Sigmoid colon (tissue), 7 donors: ENCODE measurements around the gene EDC4. TPM values are rescaled to one million over a fixed set of nuclear protein-coding genes. Genes with fewer than 3 reads are reported as not detected.

Experiments used
- DNase-seq: peaks from one replicate; pipeline ENCODE4 v3.0.0-alpha.2; 2019
- H3K27ac ChIP-seq, 4 donors: fragments of 200-600 bp; sonication (generic); one replicate each; pipeline ENCODE4 v1.5.1; 2016 to 2019; ENCODE audit warnings: mild to moderate bottlenecking in 1 of 4
- H3K27me3 ChIP-seq, 3 donors: fragments of 200-600 bp; sonication (generic); one replicate each; pipeline ENCODE4 v1.5.1; 2019; ENCODE audit warnings: mild to moderate bottlenecking in 1 of 3
- H3K36me3 ChIP-seq, 4 donors: fragments of 200-600 bp; sonication (generic); one replicate each; pipeline ENCODE4 v1.5.1; 2016 to 2019
- H3K4me1 ChIP-seq, 4 donors: fragments of 200-600 bp; sonication (generic); one replicate each; pipeline ENCODE4 v1.5.1; 2017 to 2019
- H3K4me3 ChIP-seq, 4 donors: fragments of 200-600 bp; sonication (generic); one replicate each; pipeline ENCODE4 v1.5.1; 2017 to 2019; ENCODE audit warnings: mild to moderate bottlenecking in 2 of 4, moderate library complexity in 1 of 4
- H3K9me3 ChIP-seq, 4 donors: fragments of 200-600 bp in 3 of 4; sonication (generic) in 3 of 4; one replicate each; pipeline versions ENCODE4 v1.5.1 to v1.6.1; 2013 to 2019
- CTCF ChIP-seq, 4 experiments: fragments of 450-650 bp in 3 of 4; fragments of 200-600 bp in 1 of 4; IDR thresholded peaks; one replicate each; pipeline ENCODE4 v1.5.1; 2016 to 2019; ENCODE audit warnings: antibody characterized with exemption in 4 of 4, mild to moderate bottlenecking in 3 of 4, moderate library complexity in 2 of 4
- EP300 ChIP-seq, 4 donors: sonication (generic); formaldehyde crosslinking; IDR thresholded peaks; one replicate each; pipeline ENCODE4 v1.6.1; 2017; ENCODE audit warnings: antibody characterized with exemption in 4 of 4
- POLR2A ChIP-seq, 2 donors: fragments of 450-650 bp; IDR thresholded peaks; one replicate each; pipeline ENCODE4 v1.6.1; 2016; ENCODE audit warnings: antibody characterized with exemption in 2 of 2, mild to moderate bottlenecking in 2 of 2, moderate library complexity in 2 of 2
- POLR2AphosphoS5 ChIP-seq, 4 donors: sonication (generic); formaldehyde crosslinking; IDR thresholded peaks; one replicate each; pipeline ENCODE4 v1.6.1; 2017; ENCODE audit warnings: antibody characterized with exemption in 4 of 4
- WGBS, 2 donors: extraction: QIAGEN DNeasy Blood & Tissue Kit; methylation state at CpG; one replicate each; pipeline ENCODE4 v1.1.7; 2013; 5-methylcytosine and 5-hydroxymethylcytosine counted together
- intact Hi-C: fragments of 100-400 bp; cut with DNase I; formaldehyde crosslinking; loops from one replicate; pipeline ENCODE4 v1.15.1; 2023
- polyA plus RNA-seq, 3 donors: library from polyadenylated mRNA; stranded (reverse); fragments of 200-250 nt; gene quantifications; one replicate each; pipeline ENCODE4 v1.2.3, GENCODE V29; 2013
- total RNA-seq, 4 donors: library from RNA; depleted of rRNA; stranded (reverse); fragments of >200 nt; gene quantifications; one replicate each; pipeline ENCODE4 v1.1.0, GENCODE V29; 2016
- donor health status: healthy with polysubstance abuse.
- donor health status: Bipolar disorder and iron deficiency.
- donor health status: healthy.

EDC4 gene
- 10 to 100 TPM; 24.5 to 42.4 (median 32.2) TPM for total RNA-seq
- 10 to 100 TPM; 28.8 to 48.9 (median 42.3) TPM for polyA plus RNA-seq

- WGBS, 2 donors, result 1 to 2% methylated on average over 72 of the region's 72 CpGs
- no peaks in the 10 kb centered on the region for H3K9me3 ChIP-seq
- H3K36me3 ChIP-seq, result peaks cover 10 to 61% (median 25%) of the 10 kb centered on the region in 4 donors
- peak within 1 kb of the TSS; percentile 81 to 92 (median 86) for H3K27ac ChIP-seq
- TF ChIP-seq EP300 (IDR thresholded peaks at IDR 0.05), result no peak
- peak; percentile 30 to 60 for TF ChIP-seq POLR2A (IDR thresholded peaks at IDR 0.05)
- peak; percentile 68 to 93 (median 84) for TF ChIP-seq POLR2AphosphoS5 (IDR thresholded peaks at IDR 0.05)
- intact Hi-C loops, result no loop called here
- no peaks in the 10 kb centered on the region for H3K27me3 ChIP-seq
- DNase-seq, result peak; percentile 92
- H3K4me3 ChIP-seq, result peak within 1 kb of the TSS; percentile 68 to 98 (median 84)
- H3K4me1 ChIP-seq, result peaks cover 0 to 38% (median 33%) of the 10 kb centered on the region in 4 donors
Measured at GRCh38 chr16:67872631-67873434, at the start of gene EDC4. EDC4 (plus strand) TSS chr16:67873052; CDS start chr16:67873262, 210 bp downstream.

- TF ChIP-seq POLR2A (IDR thresholded peaks at IDR 0.05), result no peak
- TF ChIP-seq POLR2AphosphoS5 (IDR thresholded peaks at IDR 0.05), result no peak
- no peak for TF ChIP-seq CTCF (IDR thresholded peaks at IDR 0.05)
- Histone ChIP-seq H3K27ac (no peak overlapping the region), H3K36me3 (peaks cover 9 to 36% (median 26%) of the 10 kb centered on the region in 4 donors), H3K4me3 (no peak overlapping the region), H3K4me1 (no peaks in the 10 kb centered on the region), H3K9me3 (no peaks in the 10 kb centered on the region), H3K27me3 (no peaks in the 10 kb centered on the region)
- intact Hi-C loops, result no loop called here
- WGBS, 2 donors, result 89 to 91% methylated on average over 8 of the region's 8 CpGs
- no peak for DNase-seq
Measured at GRCh38 chr16:67825119-67825518, 47.7 kb upstream of the EDC4 start.

GRCh38 chr16:67825906-67826305 is 46.9 kb upstream of the EDC4 start:
- Histone ChIP-seq H3K9me3 (no peaks in the 10 kb centered on the region), H3K4me3 (no peak overlapping the region), H3K4me1 (no peaks in the 10 kb centered on the region), H3K27ac (no peak overlapping the region), H3K27me3 (no peaks in the 10 kb centered on the region), H3K36me3 (peaks cover 12 to 44% (median 30%) of the 10 kb centered on the region in 4 donors)
- TF ChIP-seq CTCF (IDR thresholded peaks at IDR 0.05) (no peak), POLR2A (IDR thresholded peaks at IDR 0.05) (no peak), EP300 (IDR thresholded peaks at IDR 0.05) (no peak), POLR2AphosphoS5 (IDR thresholded peaks at IDR 0.05) (no peak)
- 93 to 95% methylated on average over 14 of the region's 14 CpGs for WGBS, 2 donors
- no peak for DNase-seq
- intact Hi-C loops, result no loop called here

- intact Hi-C loops, result no loop called here
- H3K36me3 ChIP-seq, result peaks cover 12 to 58% (median 33%) of the 10 kb centered on the region in 4 donors
- H3K27me3 ChIP-seq, result no peaks in the 10 kb centered on the region
- no peak overlapping the region for H3K4me3 ChIP-seq
- no peak for DNase-seq
- peaks cover 0 to 14% (median 11%) of the 10 kb centered on the region in 4 donors for H3K4me1 ChIP-seq
- no peak for TF ChIP-seq EP300 (IDR thresholded peaks at IDR 0.05)
- TF ChIP-seq POLR2A (IDR thresholded peaks at IDR 0.05), result no peak
- TF ChIP-seq POLR2AphosphoS5 (IDR thresholded peaks at IDR 0.05), result no peak
- TF ChIP-seq CTCF (IDR thresholded peaks at IDR 0.05), result no peak
- H3K9me3 ChIP-seq, result no peaks in the 10 kb centered on the region
- 96% methylated on average over 4 of the region's 4 CpGs for WGBS, 2 donors
- no peak overlapping the region for H3K27ac ChIP-seq
Measured at GRCh38 chr16:67828651-67829050, 44.2 kb upstream of the EDC4 start.

- H3K27ac ChIP-seq, result peak overlapping the region; percentile 80 to 84 (median 82)
- no peak for DNase-seq
- TF ChIP-seq EP300 (IDR thresholded peaks at IDR 0.05) (no peak), POLR2AphosphoS5 (IDR thresholded peaks at IDR 0.05) (no peak), POLR2A (IDR thresholded peaks at IDR 0.05) (no peak), CTCF (IDR thresholded peaks at IDR 0.05) (no peak)
Measured at GRCh38 chr16:67833030-67833414, 39.8 kb upstream of the EDC4 start.

More at GRCh38 chr16:67833030-67833414, 39.8 kb upstream of the EDC4 start:
- H3K4me3 ChIP-seq, result peak overlapping the region; percentile 72 to 99 (median 84)
- peaks cover 0 to 19% (median 17%) of the 10 kb centered on the region in 4 donors for H3K4me1 ChIP-seq
- intact Hi-C loops, result no loop called here
- WGBS, 2 donors, result 1 to 7% methylated on average over 3 of the region's 3 CpGs
- H3K9me3 ChIP-seq, result no peaks in the 10 kb centered on the region
- peaks cover 12 to 43% (median 27%) of the 10 kb centered on the region in 4 donors for H3K36me3 ChIP-seq
- no peaks in the 10 kb centered on the region for H3K27me3 ChIP-seq
